K562 (cell line): ENCODE results near the gene ATP2A3. TPM values are rescaled to one million over a fixed set of nuclear protein-coding genes. Genes with fewer than 3 reads are reported as not detected.

ENCODE experiments used
- ATF3 ChIP-seq, 2 experiments: fragments of 450-650 bp in 1 of 2; sonication (generic) in 1 of 2; formaldehyde crosslinking in 1 of 2; IDR thresholded peaks in 1 of 2; conservative IDR thresholded peaks in 1 of 2; 2 replicates each; pipeline versions ENCODE4 v1.6.1 to v1.8.1; 2016 to 2023; ENCODE audit warnings: mild to moderate bottlenecking in 2 of 2, moderate library complexity in 2 of 2, inconsistent platforms in 1 of 2, missing genetic modification reagents in 1 of 2
- C11orf30 ChIP-seq: fragments of 450-650 bp; IDR thresholded peaks from 2 replicates; pipeline ENCODE4 v1.6.1; 2016; ENCODE audit warnings: low read depth, mild to moderate bottlenecking
- FOSL1 ChIP-seq: fragments of 200-800 bp; sonication (Bioruptor generic); conservative IDR thresholded peaks from 2 replicates; pipeline ENCODE4 v1.6.1; 2016; ENCODE audit warnings: missing genetic modification characterization, missing compliant biosample characterization
- ID3 ChIP-seq, 2 experiments: fragments of 250-450 bp in 1 of 2; fragments of 450-650 bp in 1 of 2; sonication (Bioruptor Pico) in 1 of 2; IDR thresholded peaks; 2 replicates each; pipeline versions ENCODE4 v1.6.1 to v1.8.0; 2016 to 2021; ENCODE audit warnings: mild to moderate bottlenecking in 2 of 2, moderate library complexity in 2 of 2, missing compliant biosample characterization in 1 of 2, missing genetic modification characterization in 1 of 2
- JUN ChIP-seq, 2 experiments: sonication (generic) in 1 of 2; formaldehyde crosslinking in 1 of 2; IDR thresholded peaks; 2 replicates each; pipeline versions ENCODE4 v1.6.1 to v1.8.0; 2012 to 2022; ENCODE audit warnings: borderline replicate concordance in 2 of 2, mild to moderate bottlenecking in 2 of 2, improper control_type of control experiment in 1 of 2, low read depth in 1 of 2, low read length in 1 of 2, missing genetic modification reagents in 1 of 2
- JUND ChIP-seq, 2 experiments: IDR thresholded peaks; 2 replicates in 1 of 2; 3 replicates in 1 of 2; pipeline ENCODE4 v1.6.1; 2011; ENCODE audit warnings: borderline replicate concordance in 2 of 2, low read depth in 2 of 2, low read length in 2 of 2, improper control_type of control experiment in 1 of 2, missing biosample characterization in 1 of 2, missing genetic modification characterization in 1 of 2, missing genetic modification reagents in 1 of 2
- MYNN ChIP-seq, 2 experiments: sonication (generic); formaldehyde crosslinking in 1 of 2; IDR thresholded peaks; 2 replicates each; pipeline versions ENCODE4 v1.5.0 to v1.6.1; 2016 to 2020; ENCODE audit warnings: antibody characterized with exemption in 1 of 2, missing genetic modification reagents in 1 of 2
- NFE2 ChIP-seq: IDR thresholded peaks from 2 replicates; pipeline ENCODE4 v1.6.1; 2014; ENCODE audit warnings: antibody characterized with exemption, low read depth
- NFIC ChIP-seq: fragments of 450-650 bp; IDR thresholded peaks from 2 replicates; pipeline ENCODE4 v1.6.1; 2017; ENCODE audit warnings: mild to moderate bottlenecking, inconsistent platforms
- RBM22 ChIP-seq: fragments of 200-400 bp; formaldehyde crosslinking; IDR thresholded peaks from 2 replicates; pipeline ENCODE4 v1.6.1; 2018; ENCODE audit warnings: low read length, low read depth; ENCODE audit not compliant: poor library complexity, severe bottlenecking
- SMARCA4 ChIP-seq: fragments of 450-650 bp; IDR thresholded peaks from 2 replicates; pipeline ENCODE4 v1.6.1; 2016
- ZNF696 ChIP-seq: fragments of 250-450 bp; sonication (Bioruptor Pico); conservative IDR thresholded peaks from 2 replicates; pipeline ENCODE4 v1.4.0; 2020; ENCODE audit warnings: mild to moderate bottlenecking, moderate library complexity
- polyA plus RNA-seq, 8 experiments: library from polyadenylated mRNA; depleted of rRNA in 4 of 8; stranded (reverse) in 5 of 8; unstranded in 3 of 8; fragments of >200 nt; fragmentation: Nextera tagmentation in 2 of 8; fragmentation: Illumina TruSeq in 1 of 8; extraction: Ambion mirVana in 2 of 8; extraction: Trizol in 1 of 8; gene quantifications; 2 replicates each; pipeline versions ENCODE4 v1.2.1 to v1.2.3, GENCODE V29; 2011 to 2014; ENCODE audit warnings: inconsistent platforms in 1 of 8, missing spikeins in 1 of 8
- total RNA-seq, 7 experiments: library from RNA; depleted of rRNA in 6 of 7; stranded (reverse); fragments of >200 nt in 6 of 7; fragmentation: Illumina TruSeq in 2 of 7; extraction: Trizol in 2 of 7; gene quantifications; 2 replicates each; pipeline versions ENCODE4 v1.2.1 to v1.2.3, GENCODE V29; 2011 to 2021; ENCODE audit warnings: low replicate concordance in 1 of 7
- TF ChIP-seq, protein P1 (sequence below): sonication (generic); formaldehyde crosslinking; IDR thresholded peaks from 2 replicates; pipeline ENCODE4 v1.8.1; 2023; ENCODE audit warnings: mild to moderate bottlenecking, missing genetic modification reagents, moderate library complexity
- TF ChIP-seq, protein P2 (sequence below): fragments of 450-650 bp; formaldehyde crosslinking; IDR thresholded peaks from 2 replicates; pipeline ENCODE4 v1.4.0; 2022; ENCODE audit warnings: missing genetic modification characterization

ATP2A3 gene
- total and polyA plus RNA-seq, 9 of the 15 experiments (the other 6 are each of a cell fraction or from before 2014, with no cell fraction given): 0.65 to 103 (median 31.3) TPM

DNA sequence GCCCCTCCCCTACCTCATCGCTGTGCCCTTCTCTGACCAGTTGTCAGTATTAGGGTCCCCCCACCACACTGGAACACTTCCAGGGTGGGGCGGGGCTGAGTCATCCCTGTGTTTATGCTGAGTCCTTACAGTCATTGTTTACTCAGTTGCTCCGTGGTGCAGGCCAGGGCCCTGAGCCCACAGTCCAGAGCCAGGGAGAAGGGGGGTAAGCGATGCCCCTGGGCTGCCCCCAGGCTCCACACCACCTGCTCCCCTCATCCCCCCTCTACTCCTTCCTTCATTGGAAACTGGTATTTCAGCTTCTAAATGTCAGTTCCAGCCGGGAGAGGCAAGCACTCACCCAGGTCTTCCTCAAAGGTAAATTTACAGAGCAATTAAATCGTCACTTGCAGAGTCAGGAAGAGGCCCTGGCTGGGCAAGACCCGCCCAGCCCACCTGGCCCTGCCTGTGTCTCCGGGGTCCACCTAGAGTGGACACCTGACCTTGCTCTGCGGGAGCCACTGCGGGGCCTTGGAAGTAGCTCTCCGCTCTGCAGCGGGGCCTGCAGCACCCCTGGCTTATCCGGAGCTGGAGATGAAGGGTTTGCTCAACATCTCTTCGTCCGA lies 4.8 kb downstream of the ATP2A3 start (continued):
- TF ChIP-seq JUN (IDR thresholded peaks at IDR 0.05; ENCODE audit: borderline replicate concordance, low read depth, low read length) (peak; percentile 51; the same call in 1 of the 2 replicates), JUN (CRISPR knock-in tag; IDR thresholded peaks at IDR 0.05; ENCODE audit: borderline replicate concordance) (no peak), JUND (IDR thresholded peaks at IDR 0.05; ENCODE audit: borderline replicate concordance, low read depth, low read length) (peak; percentile 89), JUND (tag; IDR thresholded peaks at IDR 0.05; ENCODE audit: borderline replicate concordance, low read depth, low read length) (peak; percentile 71; the same call in 1 of the 3 replicates), C11orf30 (peak; percentile 79), NFE2 (peak; percentile 75), ZNF696 (CRISPR knock-in tag) (no peak), FOSL1 (tag) (peak; percentile 82), MYNN (IDR thresholded peaks at IDR 0.05) (peak; percentile 28), MYNN (CRISPR knock-in tag; IDR thresholded peaks at IDR 0.05) (no peak), SMARCA4 (peak; percentile 60), ID3 (CRISPR knock-in tag; IDR thresholded peaks at IDR 0.05) (no peak), ID3 (tag; IDR thresholded peaks at IDR 0.05) (no peak), ATF3 (IDR thresholded peaks at IDR 0.05) (peak; percentile 84), ATF3 (CRISPR knock-in tag; conservative IDR thresholded peaks at IDR 0.05) (no peak), RBM22 (peak; percentile 68), NFIC (peak; percentile 65)
- TF ChIP-seq, protein P1, sequence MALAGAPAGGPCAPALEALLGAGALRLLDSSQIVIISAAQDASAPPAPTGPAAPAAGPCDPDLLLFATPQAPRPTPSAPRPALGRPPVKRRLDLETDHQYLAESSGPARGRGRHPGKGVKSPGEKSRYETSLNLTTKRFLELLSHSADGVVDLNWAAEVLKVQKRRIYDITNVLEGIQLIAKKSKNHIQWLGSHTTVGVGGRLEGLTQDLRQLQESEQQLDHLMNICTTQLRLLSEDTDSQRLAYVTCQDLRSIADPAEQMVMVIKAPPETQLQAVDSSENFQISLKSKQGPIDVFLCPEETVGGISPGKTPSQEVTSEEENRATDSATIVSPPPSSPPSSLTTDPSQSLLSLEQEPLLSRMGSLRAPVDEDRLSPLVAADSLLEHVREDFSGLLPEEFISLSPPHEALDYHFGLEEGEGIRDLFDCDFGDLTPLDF: no peak
- TF ChIP-seq, protein P2, sequence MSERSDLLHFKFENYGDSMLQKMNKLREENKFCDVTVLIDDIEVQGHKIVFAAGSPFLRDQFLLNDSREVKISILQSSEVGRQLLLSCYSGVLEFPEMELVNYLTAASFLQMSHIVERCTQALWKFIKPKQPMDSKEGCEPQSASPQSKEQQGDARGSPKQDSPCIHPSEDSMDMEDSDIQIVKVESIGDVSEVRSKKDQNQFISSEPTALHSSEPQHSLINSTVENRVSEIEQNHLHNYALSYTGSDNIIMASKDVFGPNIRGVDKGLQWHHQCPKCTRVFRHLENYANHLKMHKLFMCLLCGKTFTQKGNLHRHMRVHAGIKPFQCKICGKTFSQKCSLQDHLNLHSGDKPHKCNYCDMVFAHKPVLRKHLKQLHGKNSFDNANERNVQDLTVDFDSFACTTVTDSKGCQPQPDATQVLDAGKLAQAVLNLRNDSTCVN (CRISPR knock-in tag): no peak
